WTC11 (cell line): ENCODE data around the gene COX17. TPM values are rescaled to one million over a fixed set of nuclear protein-coding genes. Genes with fewer than 3 reads are reported as not detected.

Experiments
- ATAC-seq: fragments of 200-7000 bp; cut with Tn5 transposase; 2 replicates; pipeline ENCODE4 v1.10.0; 2021; ENCODE audit warnings: mild to moderate bottlenecking, moderate library complexity
- CTCF ChIA-PET: fragments of 300-600 bp; sonication (Branson Sonifier 250); formaldehyde crosslinking; loops from one replicate; lab custom pipeline; 2021; ENCODE audit warnings: antibody characterized with exemption; lab: Charles Lee
- POLR2A ChIA-PET: fragments of 350-600 bp; sonication (Branson Sonifier 250); formaldehyde crosslinking; loops from one replicate; lab custom pipeline; 2021; ENCODE audit warnings: antibody characterized with exemption; lab: Charles Lee
- DNase-seq: peaks from one replicate; pipeline ENCODE4 v3.0.0; 2021; ENCODE audit warnings: low spot score
- H3K27ac Mint-ChIP-seq: 2 replicates; pipeline ENCODE4 v1.8.0; 2021; ENCODE audit warnings: mixed read lengths
- H3K27me3 Mint-ChIP-seq: 2 replicates; pipeline ENCODE4 v1.8.0; 2021; ENCODE audit warnings: low read depth, mild to moderate bottlenecking, moderate library complexity, mixed read lengths
- H3K36me3 Mint-ChIP-seq: 2 replicates; pipeline ENCODE4 v1.8.0; 2021; ENCODE audit warnings: mixed read lengths
- H3K4me1 Mint-ChIP-seq: 2 replicates; pipeline ENCODE4 v1.8.0; 2022; ENCODE audit warnings: mixed read lengths
- H3K4me3 Mint-ChIP-seq: 2 replicates; pipeline ENCODE4 v1.8.0; 2021; ENCODE audit warnings: mild to moderate bottlenecking, moderate library complexity, mixed read lengths
- H3K9me3 Mint-ChIP-seq: 2 replicates; pipeline ENCODE4 v1.8.0; 2021; ENCODE audit warnings: mixed read lengths
- E2F4 ChIP-seq: sonication (generic); formaldehyde crosslinking; IDR thresholded peaks from 2 replicates; pipeline ENCODE4 v1.8.1; 2022; ENCODE audit warnings: low read depth, mild to moderate bottlenecking, moderate library complexity, missing genetic modification reagents, borderline replicate concordance
- MAX ChIP-seq: sonication (generic); formaldehyde crosslinking; IDR thresholded peaks from 2 replicates; pipeline ENCODE4 v1.8.0; 2022; ENCODE audit warnings: mild to moderate bottlenecking, missing genetic modification reagents
- MYBL2 ChIP-seq: sonication (generic); formaldehyde crosslinking; IDR thresholded peaks from 2 replicates; pipeline ENCODE4 v1.8.1; 2023; ENCODE audit warnings: mild to moderate bottlenecking, moderate library complexity, missing genetic modification reagents
- NFATC4 ChIP-seq: fragments of 250-450 bp; sonication (Bioruptor Pico); IDR thresholded peaks from 2 replicates; pipeline ENCODE4 v1.9.0; 2021; ENCODE audit warnings: mild to moderate bottlenecking
- TEAD1 ChIP-seq: sonication (generic); formaldehyde crosslinking; IDR thresholded peaks from 2 replicates; pipeline ENCODE4 v1.8.0; 2022; ENCODE audit warnings: mild to moderate bottlenecking, missing genetic modification reagents
- TP53 ChIP-seq: sonication (generic); formaldehyde crosslinking; IDR thresholded peaks from 2 replicates; pipeline ENCODE4 v1.8.1; 2023; ENCODE audit warnings: mild to moderate bottlenecking, missing genetic modification reagents
- USF1 ChIP-seq: sonication (generic); formaldehyde crosslinking; IDR thresholded peaks from 2 replicates; pipeline ENCODE4 v1.8.0; 2022; ENCODE audit warnings: mild to moderate bottlenecking, missing genetic modification reagents
- ZNF263 ChIP-seq: sonication (generic); formaldehyde crosslinking; IDR thresholded peaks from 2 replicates; pipeline ENCODE4 v1.8.1; 2022; ENCODE audit warnings: low read depth, mild to moderate bottlenecking, moderate library complexity, missing genetic modification reagents
- ZNF317 ChIP-seq: sonication (generic); formaldehyde crosslinking; IDR thresholded peaks from 2 replicates; pipeline ENCODE4 v1.8.1; 2023; ENCODE audit warnings: low read depth, mild to moderate bottlenecking, moderate library complexity, missing genetic modification reagents, borderline replicate concordance
- ZNF416 ChIP-seq: fragments of 250-450 bp; sonication (Bioruptor Pico); IDR thresholded peaks from 2 replicates; pipeline ENCODE4 v1.9.0; 2021; ENCODE audit warnings: mild to moderate bottlenecking, inconsistent platforms
- ZNF423 ChIP-seq: fragments of 250-450 bp; sonication (Bioruptor Pico); IDR thresholded peaks from 2 replicates; pipeline ENCODE4 v2.1.2; 2022; ENCODE audit warnings: mild to moderate bottlenecking, moderate library complexity
- total RNA-seq: library from RNA; stranded (reverse); gene quantifications from 3 replicates; pipeline ENCODE4 v1.2.3, GENCODE V29; 2021
- TF ChIP-seq, protein P1 (sequence below): fragments of 250-450 bp; sonication (Bioruptor Pico); IDR thresholded peaks from 2 replicates; pipeline ENCODE4 v1.8.0; 2021; ENCODE audit warnings: mild to moderate bottlenecking
- TF ChIP-seq, protein P2 (sequence below): sonication (generic); formaldehyde crosslinking; conservative IDR thresholded peaks from 2 replicates; pipeline ENCODE4 v1.8.1; 2023; ENCODE audit warnings: mild to moderate bottlenecking, low read depth, missing genetic modification reagents, moderate library complexity
- TF ChIP-seq, protein P3 (sequence below): fragments of 200-600 bp; IDR thresholded peaks from 2 replicates; pipeline ENCODE4 v1.8.0; 2022; ENCODE audit warnings: antibody characterized with exemption
- TF ChIP-seq, protein P4 (sequence below): fragments of 250-450 bp; sonication (Bioruptor Pico); conservative IDR thresholded peaks from 2 replicates; pipeline ENCODE4 v1.9.0; 2021; ENCODE audit warnings: mild to moderate bottlenecking
- TF ChIP-seq, protein P5 (sequence below): sonication (generic); formaldehyde crosslinking; IDR thresholded peaks from 2 replicates; pipeline ENCODE4 v1.8.1; 2023; ENCODE audit warnings: mild to moderate bottlenecking, missing genetic modification reagents
- TF ChIP-seq, protein P6 (sequence below): fragments of 250-450 bp; sonication (Bioruptor Pico); IDR thresholded peaks from 2 replicates; pipeline ENCODE4 v1.9.0; 2021; ENCODE audit warnings: moderate library complexity, mild to moderate bottlenecking, inconsistent platforms, borderline replicate concordance
- TF ChIP-seq, protein P7 (sequence below): sonication (generic); formaldehyde crosslinking; IDR thresholded peaks from 2 replicates; pipeline ENCODE4 v1.8.1; 2023; ENCODE audit warnings: mild to moderate bottlenecking, moderate library complexity, missing genetic modification reagents

The COX17 gene
- total RNA-seq, 1 experiment from 2014 or later = 56.0 TPM

- Mint-ChIP-seq H3K27me3 (peaks cover 38% of the 10 kb centered on the region), H3K9me3 (peaks cover 3% of the 10 kb centered on the region; the same call in 1 of the 2 replicates), H3K4me1 (peaks cover 13% of the 10 kb centered on the region), H3K4me3 (peak within 1 kb of the TSS; percentile 69), H3K36me3 (no peaks in the 10 kb centered on the region), H3K27ac (no peak within 1 kb of the TSS)
- ATAC-seq (peak; percentile 99), DNase-seq (peak; percentile 99)
- ChIA-PET CTCF (interaction anchor here (1.0 kb wide), 1 partner anchor 12 kb away, joined by 3 read pairs; no protein-coding TSS in a partner anchor), POLR2A (interaction anchor here (1.0 kb wide), 1 partner anchor 26 kb away, joined by 3 read pairs; the partner anchor contains the start of gene COX17)
- TF ChIP-seq E2F4 = no peak
- TF ChIP-seq, protein P1, sequence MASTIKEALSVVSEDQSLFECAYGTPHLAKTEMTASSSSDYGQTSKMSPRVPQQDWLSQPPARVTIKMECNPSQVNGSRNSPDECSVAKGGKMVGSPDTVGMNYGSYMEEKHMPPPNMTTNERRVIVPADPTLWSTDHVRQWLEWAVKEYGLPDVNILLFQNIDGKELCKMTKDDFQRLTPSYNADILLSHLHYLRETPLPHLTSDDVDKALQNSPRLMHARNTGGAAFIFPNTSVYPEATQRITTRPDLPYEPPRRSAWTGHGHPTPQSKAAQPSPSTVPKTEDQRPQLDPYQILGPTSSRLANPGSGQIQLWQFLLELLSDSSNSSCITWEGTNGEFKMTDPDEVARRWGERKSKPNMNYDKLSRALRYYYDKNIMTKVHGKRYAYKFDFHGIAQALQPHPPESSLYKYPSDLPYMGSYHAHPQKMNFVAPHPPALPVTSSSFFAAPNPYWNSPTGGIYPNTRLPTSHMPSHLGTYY (CRISPR knock-in tag) = no peak
- no peak for TF ChIP-seq USF1 (CRISPR knock-in tag)
- peak; percentile 90 for TF ChIP-seq MAX
- TF ChIP-seq, protein P2, sequence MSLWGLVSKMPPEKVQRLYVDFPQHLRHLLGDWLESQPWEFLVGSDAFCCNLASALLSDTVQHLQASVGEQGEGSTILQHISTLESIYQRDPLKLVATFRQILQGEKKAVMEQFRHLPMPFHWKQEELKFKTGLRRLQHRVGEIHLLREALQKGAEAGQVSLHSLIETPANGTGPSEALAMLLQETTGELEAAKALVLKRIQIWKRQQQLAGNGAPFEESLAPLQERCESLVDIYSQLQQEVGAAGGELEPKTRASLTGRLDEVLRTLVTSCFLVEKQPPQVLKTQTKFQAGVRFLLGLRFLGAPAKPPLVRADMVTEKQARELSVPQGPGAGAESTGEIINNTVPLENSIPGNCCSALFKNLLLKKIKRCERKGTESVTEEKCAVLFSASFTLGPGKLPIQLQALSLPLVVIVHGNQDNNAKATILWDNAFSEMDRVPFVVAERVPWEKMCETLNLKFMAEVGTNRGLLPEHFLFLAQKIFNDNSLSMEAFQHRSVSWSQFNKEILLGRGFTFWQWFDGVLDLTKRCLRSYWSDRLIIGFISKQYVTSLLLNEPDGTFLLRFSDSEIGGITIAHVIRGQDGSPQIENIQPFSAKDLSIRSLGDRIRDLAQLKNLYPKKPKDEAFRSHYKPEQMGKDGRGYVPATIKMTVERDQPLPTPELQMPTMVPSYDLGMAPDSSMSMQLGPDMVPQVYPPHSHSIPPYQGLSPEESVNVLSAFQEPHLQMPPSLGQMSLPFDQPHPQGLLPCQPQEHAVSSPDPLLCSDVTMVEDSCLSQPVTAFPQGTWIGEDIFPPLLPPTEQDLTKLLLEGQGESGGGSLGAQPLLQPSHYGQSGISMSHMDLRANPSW (CRISPR knock-in tag) = no peak; the same call in 1 of the 2 replicates
- TF ChIP-seq MYBL2 (CRISPR knock-in tag) = no peak
- TF ChIP-seq ZNF317 (CRISPR knock-in tag) = no peak
- TF ChIP-seq, protein P3, sequence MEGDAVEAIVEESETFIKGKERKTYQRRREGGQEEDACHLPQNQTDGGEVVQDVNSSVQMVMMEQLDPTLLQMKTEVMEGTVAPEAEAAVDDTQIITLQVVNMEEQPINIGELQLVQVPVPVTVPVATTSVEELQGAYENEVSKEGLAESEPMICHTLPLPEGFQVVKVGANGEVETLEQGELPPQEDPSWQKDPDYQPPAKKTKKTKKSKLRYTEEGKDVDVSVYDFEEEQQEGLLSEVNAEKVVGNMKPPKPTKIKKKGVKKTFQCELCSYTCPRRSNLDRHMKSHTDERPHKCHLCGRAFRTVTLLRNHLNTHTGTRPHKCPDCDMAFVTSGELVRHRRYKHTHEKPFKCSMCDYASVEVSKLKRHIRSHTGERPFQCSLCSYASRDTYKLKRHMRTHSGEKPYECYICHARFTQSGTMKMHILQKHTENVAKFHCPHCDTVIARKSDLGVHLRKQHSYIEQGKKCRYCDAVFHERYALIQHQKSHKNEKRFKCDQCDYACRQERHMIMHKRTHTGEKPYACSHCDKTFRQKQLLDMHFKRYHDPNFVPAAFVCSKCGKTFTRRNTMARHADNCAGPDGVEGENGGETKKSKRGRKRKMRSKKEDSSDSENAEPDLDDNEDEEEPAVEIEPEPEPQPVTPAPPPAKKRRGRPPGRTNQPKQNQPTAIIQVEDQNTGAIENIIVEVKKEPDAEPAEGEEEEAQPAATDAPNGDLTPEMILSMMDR = no peak
- peak; percentile 52 for TF ChIP-seq ZNF423
- TF ChIP-seq, protein P4, sequence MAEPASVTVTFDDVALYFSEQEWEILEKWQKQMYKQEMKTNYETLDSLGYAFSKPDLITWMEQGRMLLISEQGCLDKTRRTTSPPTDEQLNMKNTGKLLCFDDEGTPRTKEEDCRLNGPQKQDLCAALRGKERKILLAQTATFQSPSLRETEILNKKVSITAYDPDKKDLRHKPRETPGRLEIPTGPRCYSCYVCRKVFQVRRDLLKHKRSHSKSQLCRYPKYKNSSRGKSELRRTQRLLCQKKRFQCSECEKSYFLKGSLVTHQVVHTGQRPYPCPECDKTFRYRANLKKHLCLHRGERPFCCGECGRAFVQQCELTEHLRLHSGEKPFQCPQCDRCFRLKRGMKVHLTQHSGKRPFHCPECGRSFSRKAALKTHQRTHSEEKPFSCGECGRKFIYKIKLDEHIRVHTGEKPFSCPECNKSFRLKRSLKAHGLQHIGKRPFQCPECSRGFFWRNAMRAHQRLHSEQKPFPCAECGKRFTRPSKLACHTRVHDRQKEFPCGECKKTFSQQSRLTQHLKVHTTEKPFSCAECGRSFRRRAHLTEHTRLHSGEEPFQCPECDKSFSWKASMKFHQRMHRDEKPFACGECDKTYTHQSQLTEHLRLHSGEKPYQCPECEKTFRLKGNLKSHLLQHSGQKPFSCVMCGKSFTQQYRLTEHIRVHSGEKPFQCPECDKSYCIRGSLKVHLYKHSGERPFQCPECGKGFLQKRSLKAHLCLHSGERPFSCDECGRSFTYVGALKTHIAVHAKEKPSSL (CRISPR knock-in tag) = no peak
- TF ChIP-seq NFATC4 = no peak
- 0 out of 2 replicates have a peak, but pooled peaks have one; percentile 5 for TF ChIP-seq TEAD1 (CRISPR knock-in tag)
- TF ChIP-seq, protein P5, sequence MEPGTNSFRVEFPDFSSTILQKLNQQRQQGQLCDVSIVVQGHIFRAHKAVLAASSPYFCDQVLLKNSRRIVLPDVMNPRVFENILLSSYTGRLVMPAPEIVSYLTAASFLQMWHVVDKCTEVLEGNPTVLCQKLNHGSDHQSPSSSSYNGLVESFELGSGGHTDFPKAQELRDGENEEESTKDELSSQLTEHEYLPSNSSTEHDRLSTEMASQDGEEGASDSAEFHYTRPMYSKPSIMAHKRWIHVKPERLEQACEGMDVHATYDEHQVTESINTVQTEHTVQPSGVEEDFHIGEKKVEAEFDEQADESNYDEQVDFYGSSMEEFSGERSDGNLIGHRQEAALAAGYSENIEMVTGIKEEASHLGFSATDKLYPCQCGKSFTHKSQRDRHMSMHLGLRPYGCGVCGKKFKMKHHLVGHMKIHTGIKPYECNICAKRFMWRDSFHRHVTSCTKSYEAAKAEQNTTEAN (CRISPR knock-in tag) = no peak
- TF ChIP-seq, protein P6, sequence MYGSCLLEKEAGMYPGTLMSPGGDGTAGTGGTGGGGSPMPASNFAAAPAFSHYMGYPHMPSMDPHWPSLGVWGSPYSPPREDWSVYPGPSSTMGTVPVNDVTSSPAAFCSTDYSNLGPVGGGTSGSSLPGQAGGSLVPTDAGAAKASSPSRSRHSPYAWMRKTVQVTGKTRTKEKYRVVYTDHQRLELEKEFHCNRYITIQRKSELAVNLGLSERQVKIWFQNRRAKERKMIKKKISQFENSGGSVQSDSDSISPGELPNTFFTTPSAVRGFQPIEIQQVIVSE = no peak
- TF ChIP-seq ZNF263 (CRISPR knock-in tag) = no peak
- TF ChIP-seq, protein P7, sequence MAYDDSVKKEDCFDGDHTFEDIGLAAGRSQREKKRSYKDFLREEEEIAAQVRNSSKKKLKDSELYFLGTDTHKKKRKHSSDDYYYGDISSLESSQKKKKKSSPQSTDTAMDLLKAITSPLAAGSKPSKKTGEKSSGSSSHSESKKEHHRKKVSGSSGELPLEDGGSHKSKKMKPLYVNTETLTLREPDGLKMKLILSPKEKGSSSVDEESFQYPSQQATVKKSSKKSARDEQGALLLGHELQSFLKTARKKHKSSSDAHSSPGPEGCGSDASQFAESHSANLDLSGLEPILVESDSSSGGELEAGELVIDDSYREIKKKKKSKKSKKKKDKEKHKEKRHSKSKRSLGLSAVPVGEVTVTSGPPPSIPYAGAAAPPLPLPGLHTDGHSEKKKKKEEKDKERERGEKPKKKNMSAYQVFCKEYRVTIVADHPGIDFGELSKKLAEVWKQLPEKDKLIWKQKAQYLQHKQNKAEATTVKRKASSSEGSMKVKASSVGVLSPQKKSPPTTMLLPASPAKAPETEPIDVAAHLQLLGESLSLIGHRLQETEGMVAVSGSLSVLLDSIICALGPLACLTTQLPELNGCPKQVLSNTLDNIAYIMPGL (CRISPR knock-in tag) = peak; percentile 24; the same call in 1 of the 2 replicates
- no peak for TF ChIP-seq TP53 (CRISPR knock-in tag)
- no peak for TF ChIP-seq ZNF416 (CRISPR knock-in tag)
These were observed 25.6 kb upstream of the COX17 start, which contains the start of gene CFAP91 for GRCh38 chr3:119702530-119703527. Gene CFAP91, plus strand, starts transcription at chr3:119703022. Its CDS starts 77 bp downstream, at chr3:119703099.
